HG03558 (cell line): ENCODE data around the gene SLC35D3.
"Not testable (repeated sequence)": the region's sequence is repeated elsewhere in the genome, so short reads cannot be mapped to it uniquely, and the experiment has no call there.

Source experiments
- ATAC-seq: cut with Tn5 transposase; IDR thresholded peaks from one replicate; pipeline ENCODE4 v1.9.1; 2021; ENCODE audit warnings: moderate number of reproducible peaks; ENCODE audit not compliant: unreplicated experiment; ENCODE audit errors: extremely low read depth

Gene SLC35D3

GRCh38 chr6:136962661-136963060, 40.6 kb downstream of the SLC35D3 start:
- ATAC-seq = no peak

GRCh38 chr6:136963259-136963658, 41.2 kb downstream of the SLC35D3 start:
- no peak for ATAC-seq

GRCh38 chr6:136964398-136964797, 42.3 kb downstream of the SLC35D3 start:
- no peak for ATAC-seq

GRCh38 chr6:136967876-136968752, 46.0 kb downstream of the SLC35D3 start:
- peak; percentile 68 for ATAC-seq

- ATAC-seq = no peak
Measured at GRCh38 chr6:136968837-136969236, 46.7 kb downstream of the SLC35D3 start.

- ATAC-seq = no peak
Measured at GRCh38 chr6:136969433-136969832, 47.3 kb downstream of the SLC35D3 start.

- ATAC-seq = no peak
Measured at GRCh38 chr6:136969930-136970329, 47.8 kb downstream of the SLC35D3 start.

- no peak for ATAC-seq
Measured at GRCh38 chr6:136971609-136972008, 49.5 kb downstream of the SLC35D3 start.

- ATAC-seq = not testable (repeated sequence)
Measured at GRCh38 chr6:136973781-136974180, 51.7 kb downstream of the SLC35D3 start.
